Calu3 (cell line): ENCODE results near the gene PKP3. TPM values are rescaled to one million over a fixed set of nuclear protein-coding genes. Genes with fewer than 3 reads are reported as not detected.
"Not testable (repeated sequence)": the region's sequence is repeated elsewhere in the genome, so short reads cannot be mapped to it uniquely, and the experiment has no call there.

Experiments used
- BruUV-seq: library from RNA; stranded (reverse); fragments of 400-500 nt; replicated peaks from 2 replicates; lab custom pipeline; 2021; lab: Mats Ljungman, UMichigan
- CTCF ChIA-PET: fragments of 300-600 bp; sonication (Branson Sonifier 250); formaldehyde crosslinking; loops from one replicate; lab custom pipeline; 2022; ENCODE audit warnings: antibody characterized with exemption; lab: Charles Lee
- DNase-seq: peaks from one replicate; pipeline ENCODE4 v3.0.0; 2022
- H3K27ac Mint-ChIP-seq: one replicate; pipeline ENCODE4 v1.8.0; 2022; ENCODE audit warnings: mixed read lengths; ENCODE audit not compliant: unreplicated experiment
- H3K27me3 Mint-ChIP-seq: one replicate; pipeline ENCODE4 v1.8.0; 2022; ENCODE audit warnings: mixed read lengths; ENCODE audit not compliant: unreplicated experiment
- H3K36me3 Mint-ChIP-seq: one replicate; pipeline ENCODE4 v1.8.0; 2022; ENCODE audit warnings: mild to moderate bottlenecking, moderate library complexity, mixed read lengths; ENCODE audit not compliant: insufficient read depth, unreplicated experiment
- H3K4me1 Mint-ChIP-seq: one replicate; pipeline ENCODE4 v1.8.0; 2022; ENCODE audit warnings: mild to moderate bottlenecking, low read depth, mixed read lengths; ENCODE audit not compliant: unreplicated experiment
- H3K4me3 Mint-ChIP-seq: one replicate; pipeline ENCODE4 v1.8.0; 2022; ENCODE audit warnings: mild to moderate bottlenecking, low read depth, moderate library complexity, mixed read lengths; ENCODE audit not compliant: unreplicated experiment
- H3K9me3 Mint-ChIP-seq: one replicate; pipeline ENCODE4 v1.8.0; 2022; ENCODE audit warnings: low read depth, mixed read lengths; ENCODE audit not compliant: unreplicated experiment
- CTCF ChIP-seq: fragments of 200-600 bp; IDR thresholded peaks from one replicate; pipeline ENCODE4 v1.8.0; 2022; ENCODE audit warnings: antibody characterized with exemption; ENCODE audit not compliant: unreplicated experiment
- intact Hi-C: fragments of 100-400 bp; cut with micrococcal nuclease; formaldehyde crosslinking; loops from one replicate; pipeline ENCODE4 v1.10.0; 2022; ENCODE audit not compliant: unreplicated experiment
- total RNA-seq: library from RNA; stranded (reverse); gene quantifications from 2 replicates; pipeline ENCODE4 v1.2.3, GENCODE V29; 2022

The PKP3 gene
- total RNA-seq, 1 experiment from 2014 or later = 128 TPM

DNA sequence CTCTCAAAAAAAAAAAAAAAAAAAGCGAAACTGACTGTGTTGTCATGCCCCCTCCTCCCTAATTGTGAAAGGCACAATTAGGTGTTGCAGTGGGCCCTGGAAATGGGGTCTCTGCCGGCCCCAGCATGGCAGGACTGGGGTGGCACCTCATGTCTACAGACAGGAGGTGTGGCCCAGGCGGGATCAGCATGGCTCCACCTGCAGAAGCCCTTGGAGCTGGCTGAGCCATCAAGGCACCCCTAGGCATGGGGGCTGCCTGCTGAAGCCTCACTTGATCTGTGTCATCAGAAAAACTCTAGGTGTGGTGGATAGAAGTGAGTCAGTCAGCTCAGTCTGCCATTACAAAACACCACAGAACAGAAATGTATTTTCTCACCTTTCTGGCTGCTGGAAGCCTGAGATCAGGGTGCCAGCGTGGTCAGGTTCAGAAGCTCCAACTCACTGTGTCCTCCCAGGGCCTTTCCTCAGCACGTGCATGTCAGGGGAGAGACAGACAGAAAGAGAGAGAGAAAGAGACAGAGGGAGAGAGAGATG is 34.8 kb upstream of the PKP3 start:
- CTCF ChIA-PET = no interaction called here
- TF ChIP-seq CTCF = no peak
- DNase-seq = no peak
- H3K4me3 Mint-ChIP-seq = no peak overlapping the region
- H3K4me1 Mint-ChIP-seq = peaks cover under 1% of the 10 kb centered on the region
- H3K27me3 Mint-ChIP-seq = peaks cover 16% of the 10 kb centered on the region
- no TSS peak for BruUV-seq
- H3K27ac Mint-ChIP-seq = no peak overlapping the region
- no peaks in the 10 kb centered on the region for H3K36me3 Mint-ChIP-seq
- intact Hi-C loops = loop anchor here (5.0 to 10.0 kb wide), 2 partner anchors 54 to 158 kb away; partner anchors contain the start of gene IFITM2
- peaks cover 5% of the 10 kb centered on the region for H3K9me3 Mint-ChIP-seq

GRCh38 chr11:360326-361280 is 33.4 kb upstream of the PKP3 start:
- no peak for TF ChIP-seq CTCF
- peaks cover 5% of the 10 kb centered on the region for H3K36me3 Mint-ChIP-seq
- no TSS peak for BruUV-seq
- H3K27me3 Mint-ChIP-seq = peaks cover 16% of the 10 kb centered on the region
- no peak for DNase-seq
- peaks cover 5% of the 10 kb centered on the region for H3K9me3 Mint-ChIP-seq
- no peak overlapping the region for H3K27ac Mint-ChIP-seq
- CTCF ChIA-PET = interaction anchor here (0.7 kb wide), 1 partner anchor 15 kb away, joined by 7 read pairs; no protein-coding TSS in a partner anchor
- intact Hi-C loops = no loop called here
- peaks cover 8% of the 10 kb centered on the region for H3K4me1 Mint-ChIP-seq
- H3K4me3 Mint-ChIP-seq = no peak overlapping the region

DNA sequence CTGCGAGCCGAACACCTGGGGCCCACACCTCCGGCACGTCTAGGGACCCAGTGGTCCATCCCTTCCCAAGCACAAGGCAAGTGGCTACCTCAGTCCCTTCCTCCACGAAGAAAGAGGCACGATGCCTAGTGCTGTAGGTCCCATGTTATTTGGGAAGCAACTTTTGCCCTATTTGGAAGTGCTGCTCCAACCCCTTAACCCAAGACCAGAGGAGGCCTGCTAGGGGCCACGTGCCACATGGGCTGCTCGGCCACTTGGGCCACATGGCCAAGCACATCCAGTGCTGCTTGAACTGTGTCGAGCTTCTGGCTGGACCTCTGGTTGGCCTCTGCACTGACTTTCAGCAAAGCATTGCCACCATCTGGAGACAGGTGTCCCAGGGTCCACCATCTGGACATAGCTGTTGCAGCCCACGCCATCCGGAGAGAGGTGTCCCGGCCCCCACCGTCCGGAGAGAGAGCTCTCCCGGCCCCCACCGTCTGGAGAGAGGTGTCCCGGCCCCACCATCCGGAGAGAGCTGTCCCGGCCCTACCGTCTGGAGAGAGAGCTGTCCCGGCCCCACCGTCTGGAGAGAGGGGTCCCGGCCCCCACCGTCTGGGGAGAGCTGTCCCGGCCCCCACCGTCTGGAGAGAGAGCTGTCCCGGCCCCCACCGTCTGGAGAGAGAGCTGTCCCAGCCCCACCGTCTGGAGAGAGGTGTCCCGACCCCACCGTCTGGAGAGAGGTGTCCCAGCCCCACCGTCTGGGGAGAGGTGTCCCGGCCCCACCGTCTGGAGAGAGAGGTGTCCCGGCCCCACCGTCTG is 31.2 kb upstream of the PKP3 start:
- Mint-ChIP-seq H3K4me3 (no peak overlapping the region), H3K27me3 (peaks cover 37% of the 10 kb centered on the region), H3K4me1 (peaks cover 8% of the 10 kb centered on the region), H3K36me3 (peaks cover 5% of the 10 kb centered on the region), H3K9me3 (peaks cover 5% of the 10 kb centered on the region), H3K27ac (no peak overlapping the region)
- TF ChIP-seq CTCF = no peak
- BruUV-seq = no TSS peak
- CTCF ChIA-PET = interaction anchor here (0.6 to 1.0 kb wide), 2 partner anchors 23 to 143 kb away, joined by 3 to 8 read pairs; no protein-coding TSS in a partner anchor
- intact Hi-C loops = no loop called here
- DNase-seq = no peak

DNA sequence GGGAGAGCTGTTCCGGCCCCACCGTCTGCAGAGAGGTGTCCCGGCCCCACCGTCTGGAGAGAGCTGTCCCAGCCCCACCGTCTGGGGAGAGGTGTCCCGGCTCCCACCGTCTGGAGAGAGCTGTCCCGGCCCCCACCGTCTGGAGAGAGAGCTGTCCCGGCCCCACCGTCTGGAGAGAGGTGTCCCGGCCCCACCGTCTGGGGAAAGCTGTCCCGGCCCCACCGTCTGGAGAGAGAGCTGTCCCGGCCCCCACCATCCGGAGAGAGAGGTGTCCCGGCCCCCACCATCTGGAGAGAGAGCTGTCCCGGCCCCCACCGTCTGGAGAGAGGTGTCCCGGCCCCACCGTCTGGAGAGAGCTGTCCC is 30.6 kb upstream of the PKP3 start:
- CTCF ChIA-PET = interaction anchor here (0.6 to 1.0 kb wide), 3 partner anchors 22 to 496 kb away, joined by 3 to 8 read pairs (median 4); no protein-coding TSS in a partner anchor
- H3K4me3 Mint-ChIP-seq, H3K36me3 Mint-ChIP-seq, DNase-seq, H3K27ac Mint-ChIP-seq, H3K4me1 Mint-ChIP-seq, BruUV-seq, H3K9me3 Mint-ChIP-seq, intact Hi-C loops: not testable (repeated sequence)
- peaks cover 43% of the 10 kb centered on the region for H3K27me3 Mint-ChIP-seq
